IMR-90 (cell line): Measurements from ENCODE around the gene GOLGA8A. TPM values are rescaled to one million over a fixed set of nuclear protein-coding genes. Genes with fewer than 3 reads are reported as not detected.

Experiments used
- ATAC-seq: fragments of 200-7000 bp; cut with Tn5 transposase; 2 replicates; pipeline ENCODE4 v1.9.1; 2020; ENCODE audit warnings: low read depth, mild to moderate bottlenecking, moderate library complexity
- BruUV-seq: library from RNA; stranded (reverse); fragments of 400-500 nt; replicated peaks from 2 replicates; lab custom pipeline; 2021; lab: Mats Ljungman, UMichigan
- CTCF ChIA-PET: fragments of 300-600 bp; formaldehyde crosslinking; extraction: SDS; loops from one replicate; lab custom pipeline; 2021; ENCODE audit warnings: antibody characterized with exemption; lab: Yijun Ruan, JAX
- POLR2A ChIA-PET: fragments of 300-600 bp; sonication (Branson Sonifier 250); formaldehyde crosslinking; loops from one replicate; lab custom pipeline; 2022; ENCODE audit warnings: antibody characterized with exemption; ENCODE audit not compliant: unreplicated experiment; lab: Charles Lee
- DNase-seq: peaks from one replicate; pipeline ENCODE4 v3.0.0; 2013
- H2AFZ ChIP-seq: replicated peaks from 2 replicates; pipeline ENCODE3; 2013; ENCODE audit warnings: low read length, mild to moderate bottlenecking; ENCODE audit not compliant: poor library complexity
- H2AK5ac ChIP-seq: 2 replicates; pipeline ENCODE4 v1.6.1; 2013; ENCODE audit warnings: low read depth, low read length, inconsistent platforms
- H2AK9ac ChIP-seq: replicated peaks from 2 replicates; pipeline ENCODE3; 2013; ENCODE audit warnings: mild to moderate bottlenecking, low read depth, low read length, moderate library complexity; ENCODE audit not compliant: poor library complexity
- H2BK120ac ChIP-seq: 2 replicates; pipeline ENCODE4 v1.6.1; 2013; ENCODE audit warnings: low read depth, low read length, inconsistent platforms
- H2BK15ac ChIP-seq: 3 replicates; pipeline ENCODE4 v1.6.1; 2013; ENCODE audit warnings: low read depth, low read length, inconsistent platforms
- H2BK20ac ChIP-seq: 2 replicates; pipeline ENCODE4 v1.6.1; 2013; ENCODE audit warnings: low read depth, mild to moderate bottlenecking, inconsistent platforms, low read length, moderate library complexity
- H2BK5ac ChIP-seq: 2 replicates; pipeline ENCODE4 v1.6.1; 2013; ENCODE audit warnings: mild to moderate bottlenecking, low read depth, low read length, inconsistent platforms; ENCODE audit not compliant: poor library complexity, severe bottlenecking
- H3K14ac ChIP-seq: replicated peaks from 2 replicates; pipeline ENCODE4 v1.6.1; 2013; ENCODE audit warnings: low read depth, low read length, inconsistent platforms
- H3K18ac ChIP-seq: 2 replicates; pipeline ENCODE4 v1.6.1; 2013; ENCODE audit warnings: low read depth, low read length, control low read depth
- H3K23ac ChIP-seq: 2 replicates; pipeline ENCODE4 v1.6.1; 2013; ENCODE audit warnings: low read depth, low read length, inconsistent platforms
- H3K27ac ChIP-seq: 2 replicates; pipeline ENCODE4 v1.5.1; 2013; ENCODE audit warnings: mild to moderate bottlenecking, control low read depth, low read length; ENCODE audit not compliant: insufficient read depth
- H3K27me3 ChIP-seq: 2 replicates; pipeline ENCODE4 v1.6.1; 2013; ENCODE audit warnings: low read length; ENCODE audit not compliant: control insufficient read depth, insufficient read depth
- H3K36me3 ChIP-seq: 2 replicates; pipeline ENCODE4 v1.6.1; 2013; ENCODE audit warnings: low read length, mixed read lengths; ENCODE audit not compliant: control insufficient read depth, insufficient read depth
- H3K4ac ChIP-seq: 2 replicates; pipeline ENCODE4 v1.6.1; 2013; ENCODE audit warnings: low read depth, low read length, inconsistent platforms
- H3K4me1 ChIP-seq: 2 replicates; pipeline ENCODE4 v1.6.1; 2013; ENCODE audit warnings: low read length, mixed read lengths; ENCODE audit not compliant: control insufficient read depth, insufficient read depth
- H3K4me2 ChIP-seq: 2 replicates; pipeline ENCODE4 v1.6.1; 2013; ENCODE audit warnings: low read depth, mild to moderate bottlenecking, control low read depth, low read length, moderate library complexity
- H3K4me3 ChIP-seq: 2 replicates; pipeline ENCODE4 v1.5.1; 2013; ENCODE audit warnings: low read depth, mild to moderate bottlenecking, control low read depth, low read length, moderate library complexity; ENCODE audit not compliant: insufficient read depth
- H3K56ac ChIP-seq: 2 replicates; pipeline ENCODE4 v1.6.1; 2013; ENCODE audit warnings: low read length, inconsistent platforms; ENCODE audit not compliant: insufficient read depth; ENCODE audit errors: extremely low read depth
- H3K79me1 ChIP-seq, 2 experiments: 2 replicates each; pipeline ENCODE4 v1.6.1; 2013; ENCODE audit warnings: low read length in 2 of 2, inconsistent platforms in 1 of 2, low read depth in 1 of 2
- H3K9ac ChIP-seq: 2 replicates; pipeline ENCODE4 v1.6.1; 2013; ENCODE audit warnings: low read depth, low read length, control low read depth
- H3K9me1 ChIP-seq: 2 replicates; pipeline ENCODE4 v1.6.1; 2013; ENCODE audit warnings: low read length, inconsistent platforms; ENCODE audit not compliant: insufficient read depth
- H3K9me3 ChIP-seq: 2 replicates; pipeline ENCODE4 v1.6.1; 2013; ENCODE audit warnings: low read length; ENCODE audit not compliant: control insufficient read depth, insufficient read depth
- H4K20me1 ChIP-seq: 2 replicates; pipeline ENCODE4 v1.6.1; 2013; ENCODE audit warnings: low read length, inconsistent platforms; ENCODE audit not compliant: insufficient read depth
- H4K5ac ChIP-seq: 2 replicates; pipeline ENCODE4 v1.6.1; 2013; ENCODE audit warnings: mild to moderate bottlenecking, low read depth, low read length, control low read depth
- H4K8ac ChIP-seq, 2 experiments: 2 replicates each; pipeline ENCODE4 v1.6.1; 2013; ENCODE audit warnings: low read depth in 2 of 2, low read length in 2 of 2, control low read depth in 1 of 2, inconsistent platforms in 1 of 2
- H4K91ac ChIP-seq: 2 replicates; pipeline ENCODE4 v1.6.1; 2013; ENCODE audit warnings: low read depth, low read length, inconsistent platforms; ENCODE audit not compliant: insufficient read depth
- BHLHE40 ChIP-seq: fragments of 150-350 bp; IDR thresholded peaks from 2 replicates; pipeline ENCODE4 v1.6.1; 2016; ENCODE audit warnings: mild to moderate bottlenecking, low read depth, low read length
- CEBPB ChIP-seq: IDR thresholded peaks from 2 replicates; pipeline ENCODE4 v1.6.1; 2012; ENCODE audit warnings: low read depth, low read length, improper control_type of control experiment
- MAFK ChIP-seq: IDR thresholded peaks from 2 replicates; pipeline ENCODE4 v1.6.1; 2012; ENCODE audit warnings: low read depth, low read length, improper control_type of control experiment
- MXI1 ChIP-seq: IDR thresholded peaks from 2 replicates; pipeline ENCODE4 v1.6.1; 2012; ENCODE audit warnings: low read depth, mild to moderate bottlenecking, low read length, moderate library complexity, borderline replicate concordance
- POLR2A ChIP-seq: IDR thresholded peaks from 2 replicates; pipeline ENCODE4 v1.6.1; 2012; ENCODE audit warnings: mild to moderate bottlenecking, low read depth, low read length
- RAD21 ChIP-seq: IDR thresholded peaks from 2 replicates; pipeline ENCODE4 v1.6.1; 2012; ENCODE audit warnings: low read length, improper control_type of control experiment
- RCOR1 ChIP-seq: IDR thresholded peaks from 2 replicates; pipeline ENCODE4 v1.6.1; 2012; ENCODE audit warnings: mild to moderate bottlenecking, low read length, improper control_type of control experiment; ENCODE audit not compliant: insufficient replicate concordance
- RFX5 ChIP-seq: IDR thresholded peaks from 2 replicates; pipeline ENCODE4 v1.8.0; 2012; ENCODE audit warnings: low read depth, mild to moderate bottlenecking, low read length, moderate library complexity
- SMC3 ChIP-seq: fragments of 150-350 bp; IDR thresholded peaks from 2 replicates; pipeline ENCODE4 v1.6.1; 2016; ENCODE audit warnings: low read depth, mild to moderate bottlenecking, antibody characterized with exemption, low read length, moderate library complexity
- WGBS, 2 experiments: methylation state at CpG; one replicate each; pipeline versions ENCODE4 v1.1.5 to v1.1.7; 2013; ENCODE audit warnings: missing lambda C conversion rate in 2 of 2; ENCODE audit not compliant: insufficient read length in 1 of 2; ENCODE audit errors: extremely low coverage in 2 of 2; 5-methylcytosine and 5-hydroxymethylcytosine counted together
- dilution Hi-C: fragments of 300-500 bp; cut with HindIII; formaldehyde crosslinking; loops from one replicate; pipeline ENCODE4 v1.14.3; 2018; ENCODE audit warnings: low sequenced_read_pairs; ENCODE audit not compliant: unreplicated experiment
- in situ Hi-C: fragments of 300-500 bp; cut with MboI; formaldehyde crosslinking; loops from 3 replicates; pipeline ENCODE4 v1.14.3; 2019; ENCODE audit warnings: low sequenced_read_pairs, inconsistent platforms, mixed read lengths
- intact Hi-C: fragments of 100-400 bp; cut with micrococcal nuclease; formaldehyde crosslinking; loops from 2 replicates; pipeline ENCODE4 v1.10.0; 2022
- polyA plus RNA-seq, 3 experiments: library from polyadenylated mRNA; depleted of rRNA; stranded (reverse); fragments of >200 nt; gene quantifications; 2 replicates each; pipeline ENCODE4 v1.2.3, GENCODE V29; 2012; ENCODE audit warnings: low replicate concordance in 1 of 3
- total RNA-seq: library from RNA; depleted of rRNA; stranded (reverse); fragments of >200 nt; gene quantifications from 2 replicates; pipeline ENCODE4 v1.2.3, GENCODE V29; 2012
- TF ChIP-seq, protein P1 (sequence below): conservative IDR thresholded peaks from 2 replicates; pipeline ENCODE4 v1.5.1; 2012; ENCODE audit warnings: mild to moderate bottlenecking, low read depth, low read length, improper control_type of control experiment
- TF ChIP-seq, protein P2 (sequence below): fragments of 150-350 bp; IDR thresholded peaks from 2 replicates; pipeline ENCODE4 v1.6.1; 2016; ENCODE audit warnings: low read depth, mild to moderate bottlenecking, low read length, moderate library complexity, borderline replicate concordance

GOLGA8A gene
- total and polyA plus RNA-seq, 2 of the 4 experiments (the other 2 are of a cell fraction), result 4.7 to 33.8 TPM

DNA sequence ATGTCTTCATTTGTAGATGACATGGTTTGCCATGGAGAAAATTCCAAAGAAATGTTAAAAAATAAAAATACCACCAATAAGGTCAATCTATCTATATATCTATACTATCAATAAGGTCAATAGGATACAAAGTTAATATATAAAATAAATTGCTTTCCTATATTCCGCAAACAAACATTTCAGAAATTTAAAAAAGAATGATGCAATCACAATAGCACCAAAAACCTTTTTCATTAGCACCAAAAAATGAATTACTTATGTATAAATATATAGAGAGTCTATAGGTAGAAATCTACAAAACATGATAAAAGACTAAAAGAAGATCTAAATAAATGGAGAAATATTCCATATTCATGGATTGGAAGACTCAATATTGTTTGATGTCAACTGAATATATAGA, 22.8 kb upstream of the GOLGA8A start:
- H3K4me3 ChIP-seq, result no peak overlapping the region
- ChIA-PET POLR2A (no interaction called here), CTCF (no interaction called here)
- no peaks in the 10 kb centered on the region for H4K20me1 ChIP-seq
- no peak overlapping the region for H3K4ac ChIP-seq
- no peaks in the 10 kb centered on the region for H3K79me1 ChIP-seq
- no peak overlapping the region for H3K23ac ChIP-seq
- dilution Hi-C loops (no loop called here), in situ Hi-C loops (no loop called here), intact Hi-C loops (no loop called here)
- H3K9me1 ChIP-seq, result no peaks in the 10 kb centered on the region
- H2AFZ ChIP-seq, result no peak overlapping the region
- H3K9ac ChIP-seq, result no peak overlapping the region
- H3K27ac ChIP-seq, result no peak overlapping the region
- no peak overlapping the region for H2BK15ac ChIP-seq
- no CpG with 5 or more reads among the region's 1 CpG for WGBS, 2 experiments
- no peak overlapping the region for H2AK9ac ChIP-seq
- H3K18ac ChIP-seq, result no peak overlapping the region
- H3K4me1 ChIP-seq, result no peaks in the 10 kb centered on the region
- DNase-seq (no peak), ATAC-seq (no peak)
- H2AK5ac ChIP-seq, result no peak overlapping the region
- no peak overlapping the region for H2BK5ac ChIP-seq
- H2BK20ac ChIP-seq, result no peak overlapping the region
- H4K8ac ChIP-seq, result no peak overlapping the region
- H3K9me3 ChIP-seq, result no peaks in the 10 kb centered on the region
- H3K56ac ChIP-seq, result no peak overlapping the region
- H4K91ac ChIP-seq, result no peak overlapping the region
- TF ChIP-seq POLR2A (no peak), SMC3 (no peak), RAD21 (no peak), MAFK (no peak), RCOR1 (no peak), CEBPB (no peak), BHLHE40 (no peak), MXI1 (no peak), RFX5 (no peak)
- TF ChIP-seq, protein P1, sequence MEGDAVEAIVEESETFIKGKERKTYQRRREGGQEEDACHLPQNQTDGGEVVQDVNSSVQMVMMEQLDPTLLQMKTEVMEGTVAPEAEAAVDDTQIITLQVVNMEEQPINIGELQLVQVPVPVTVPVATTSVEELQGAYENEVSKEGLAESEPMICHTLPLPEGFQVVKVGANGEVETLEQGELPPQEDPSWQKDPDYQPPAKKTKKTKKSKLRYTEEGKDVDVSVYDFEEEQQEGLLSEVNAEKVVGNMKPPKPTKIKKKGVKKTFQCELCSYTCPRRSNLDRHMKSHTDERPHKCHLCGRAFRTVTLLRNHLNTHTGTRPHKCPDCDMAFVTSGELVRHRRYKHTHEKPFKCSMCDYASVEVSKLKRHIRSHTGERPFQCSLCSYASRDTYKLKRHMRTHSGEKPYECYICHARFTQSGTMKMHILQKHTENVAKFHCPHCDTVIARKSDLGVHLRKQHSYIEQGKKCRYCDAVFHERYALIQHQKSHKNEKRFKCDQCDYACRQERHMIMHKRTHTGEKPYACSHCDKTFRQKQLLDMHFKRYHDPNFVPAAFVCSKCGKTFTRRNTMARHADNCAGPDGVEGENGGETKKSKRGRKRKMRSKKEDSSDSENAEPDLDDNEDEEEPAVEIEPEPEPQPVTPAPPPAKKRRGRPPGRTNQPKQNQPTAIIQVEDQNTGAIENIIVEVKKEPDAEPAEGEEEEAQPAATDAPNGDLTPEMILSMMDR, result no peak
- TF ChIP-seq, protein P2, sequence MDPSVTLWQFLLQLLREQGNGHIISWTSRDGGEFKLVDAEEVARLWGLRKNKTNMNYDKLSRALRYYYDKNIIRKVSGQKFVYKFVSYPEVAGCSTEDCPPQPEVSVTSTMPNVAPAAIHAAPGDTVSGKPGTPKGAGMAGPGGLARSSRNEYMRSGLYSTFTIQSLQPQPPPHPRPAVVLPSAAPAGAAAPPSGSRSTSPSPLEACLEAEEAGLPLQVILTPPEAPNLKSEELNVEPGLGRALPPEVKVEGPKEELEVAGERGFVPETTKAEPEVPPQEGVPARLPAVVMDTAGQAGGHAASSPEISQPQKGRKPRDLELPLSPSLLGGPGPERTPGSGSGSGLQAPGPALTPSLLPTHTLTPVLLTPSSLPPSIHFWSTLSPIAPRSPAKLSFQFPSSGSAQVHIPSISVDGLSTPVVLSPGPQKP, result no peak
- no peak overlapping the region for H2BK120ac ChIP-seq
- H3K36me3 ChIP-seq, result no peaks in the 10 kb centered on the region
- H4K5ac ChIP-seq, result no peak overlapping the region
- H3K14ac ChIP-seq, result no peak overlapping the region
- no peak overlapping the region for H3K4me2 ChIP-seq
- no peaks in the 10 kb centered on the region; the same call in 1 of the 2 replicates for H3K27me3 ChIP-seq
- BruUV-seq, result no TSS peak
